AG04449 (cell line): ENCODE data around the gene SUN5.

Source experiments
- CTCF ChIA-PET: fragments of 350-600 bp; formaldehyde crosslinking; extraction: SDS; loops from one replicate; lab custom pipeline; 2021; ENCODE audit warnings: antibody characterized with exemption; lab: Yijun Ruan, JAX
- POLR2A ChIA-PET: fragments of 400-600, 350-600 bp; formaldehyde crosslinking; extraction: SDS; loops from one replicate; lab custom pipeline; 2020; ENCODE audit warnings: antibody characterized with exemption, inconsistent platforms; lab: Yijun Ruan, JAX
- DNase-seq: peaks from one replicate; pipeline ENCODE4 v3.0.0-alpha.2; 2010; ENCODE audit warnings: low read depth, low spot score
- H3K4me3 ChIP-seq: 2 replicates; pipeline ENCODE4 v1.5.1; 2011; ENCODE audit warnings: low read depth, mild to moderate bottlenecking, control low read depth, low read length
- CTCF ChIP-seq: IDR thresholded peaks from one replicate; pipeline ENCODE4 v1.5.1; 2011; ENCODE audit warnings: mild to moderate bottlenecking, moderate library complexity, low read length, control low read depth, inconsistent platforms; ENCODE audit not compliant: insufficient read depth; ENCODE audit errors: missing control alignments

Gene SUN5

GRCh38 chr20:33006776-33007375 is 2.6 kb upstream of the SUN5 start:
- no peak overlapping the region for H3K4me3 ChIP-seq
- TF ChIP-seq CTCF = no peak
- no peak for DNase-seq
- ChIA-PET POLR2A (no interaction called here), CTCF (no interaction called here)

- no peak overlapping the region for H3K4me3 ChIP-seq
- ChIA-PET CTCF (interaction anchor here (1.6 kb wide), 1 partner anchor 12 kb away, joined by 6 read pairs; no protein-coding TSS in a partner anchor), POLR2A (no interaction called here)
- no peak for TF ChIP-seq CTCF
- DNase-seq = no peak
These were observed 1.9 kb upstream of the SUN5 start for GRCh38 chr20:33005908-33006775.

DNA sequence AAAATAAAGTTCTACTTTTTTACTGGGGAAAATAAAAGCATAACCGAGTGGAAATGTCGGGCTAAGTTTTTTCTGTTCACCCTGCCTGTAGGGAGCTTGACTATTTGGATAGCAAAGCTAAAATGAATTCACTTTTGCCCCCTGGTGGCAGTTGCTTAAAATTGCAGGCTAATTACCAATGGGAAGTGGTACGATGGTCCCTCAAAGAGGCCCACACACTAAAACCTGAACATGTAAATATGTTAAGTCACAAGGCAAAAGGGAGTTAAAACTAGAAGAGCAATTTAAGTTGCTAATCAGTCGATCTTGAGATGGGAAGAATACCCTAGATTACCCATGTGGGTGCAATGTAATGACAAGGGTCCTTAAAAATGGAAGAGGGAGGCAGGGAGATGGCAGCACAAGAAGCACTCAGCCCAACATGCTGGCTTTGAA is 916 bp upstream of the SUN5 start:
- TF ChIP-seq CTCF = no peak
- H3K4me3 ChIP-seq = no peak overlapping the region
- CTCF ChIA-PET = interaction anchor here (1.3 to 1.6 kb wide), 2 partner anchors 11 to 15 kb away, joined by 3 to 6 read pairs; no protein-coding TSS in a partner anchor
- POLR2A ChIA-PET = no interaction called here
- DNase-seq = no peak

DNA sequence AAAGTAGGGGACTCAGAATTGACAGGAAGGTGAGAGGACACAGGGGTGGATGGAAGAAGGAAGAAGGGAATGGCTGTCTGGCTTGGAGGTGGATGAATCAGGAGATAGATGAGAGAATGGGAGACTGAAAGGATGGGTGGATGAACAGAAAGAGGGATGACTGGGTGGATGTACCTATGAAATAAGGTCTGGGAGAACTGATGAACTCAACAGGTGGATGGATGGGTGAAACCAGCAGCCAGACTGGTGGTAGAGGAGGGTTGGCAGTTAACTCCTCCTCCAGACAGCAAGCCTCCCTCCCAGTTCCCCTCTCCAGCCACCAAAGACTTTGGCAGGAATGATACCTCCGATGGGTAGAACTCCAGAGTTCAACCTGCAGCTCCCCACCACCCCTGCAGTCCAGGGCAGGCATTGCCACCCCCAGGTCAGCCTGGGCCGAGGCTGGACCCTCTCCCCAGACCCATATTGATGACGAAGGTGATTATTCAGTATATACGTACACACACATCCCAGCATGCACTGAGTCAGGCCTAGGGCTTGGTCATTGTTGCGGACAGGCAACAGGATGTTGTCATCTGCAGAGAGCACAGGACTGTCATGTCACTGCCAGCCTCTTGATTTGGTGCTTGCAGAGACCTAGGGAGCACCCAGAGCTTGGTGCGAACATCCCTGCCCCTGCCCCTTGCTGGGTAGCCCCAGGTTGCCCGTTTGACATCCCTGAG is 2.0 kb downstream of the SUN5 start:
- no peak for TF ChIP-seq CTCF
- no peak overlapping the region for H3K4me3 ChIP-seq
- ChIA-PET POLR2A (no interaction called here), CTCF (no interaction called here)
- DNase-seq = no peak

- TF ChIP-seq CTCF = no peak
- ChIA-PET POLR2A (no interaction called here), CTCF (no interaction called here)
- no peak for DNase-seq
- no peak overlapping the region for H3K4me3 ChIP-seq
These were observed 3.3 kb downstream of the SUN5 start for GRCh38 chr20:33000802-33001466.
